DND-41 (cell line): ENCODE results near the gene DLX1.

ENCODE experiments used
- EZH2 ChIP-seq: IDR thresholded peaks from 3 replicates; pipeline ENCODE4 v1.6.1; 2012; ENCODE audit warnings: borderline replicate concordance, low read depth, mild to moderate bottlenecking, moderate library complexity, low read length, inconsistent platforms; ENCODE audit not compliant: severe bottlenecking
- TF ChIP-seq, protein P1 (sequence below): IDR thresholded peaks from 2 replicates; pipeline ENCODE4 v1.5.1; 2012; ENCODE audit warnings: borderline replicate concordance, low read length, moderate library complexity, mild to moderate bottlenecking; ENCODE audit not compliant: poor library complexity, severe bottlenecking; ENCODE audit errors: extremely low read depth

DNA sequence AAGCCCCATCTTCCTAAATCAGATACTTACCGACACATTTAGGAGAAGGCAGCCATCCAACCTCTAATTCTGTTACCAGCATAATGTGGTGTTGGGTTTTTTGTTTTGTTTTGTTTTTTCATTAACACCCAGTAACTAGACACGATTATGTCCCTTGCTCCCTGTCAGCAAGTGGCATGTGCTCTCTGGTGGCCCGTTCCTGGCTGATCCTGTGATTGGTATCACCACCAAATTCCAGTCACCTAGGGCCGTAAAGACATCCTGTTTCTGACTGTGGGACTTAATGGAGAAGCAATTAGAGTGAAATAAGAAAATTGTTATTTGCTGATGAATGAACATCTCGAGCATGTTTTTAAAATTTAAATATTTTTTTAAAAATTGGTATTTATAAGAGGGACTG lies 5.9 kb upstream of the DLX1 start:
- TF ChIP-seq EZH2: no peak
- TF ChIP-seq, protein P1, sequence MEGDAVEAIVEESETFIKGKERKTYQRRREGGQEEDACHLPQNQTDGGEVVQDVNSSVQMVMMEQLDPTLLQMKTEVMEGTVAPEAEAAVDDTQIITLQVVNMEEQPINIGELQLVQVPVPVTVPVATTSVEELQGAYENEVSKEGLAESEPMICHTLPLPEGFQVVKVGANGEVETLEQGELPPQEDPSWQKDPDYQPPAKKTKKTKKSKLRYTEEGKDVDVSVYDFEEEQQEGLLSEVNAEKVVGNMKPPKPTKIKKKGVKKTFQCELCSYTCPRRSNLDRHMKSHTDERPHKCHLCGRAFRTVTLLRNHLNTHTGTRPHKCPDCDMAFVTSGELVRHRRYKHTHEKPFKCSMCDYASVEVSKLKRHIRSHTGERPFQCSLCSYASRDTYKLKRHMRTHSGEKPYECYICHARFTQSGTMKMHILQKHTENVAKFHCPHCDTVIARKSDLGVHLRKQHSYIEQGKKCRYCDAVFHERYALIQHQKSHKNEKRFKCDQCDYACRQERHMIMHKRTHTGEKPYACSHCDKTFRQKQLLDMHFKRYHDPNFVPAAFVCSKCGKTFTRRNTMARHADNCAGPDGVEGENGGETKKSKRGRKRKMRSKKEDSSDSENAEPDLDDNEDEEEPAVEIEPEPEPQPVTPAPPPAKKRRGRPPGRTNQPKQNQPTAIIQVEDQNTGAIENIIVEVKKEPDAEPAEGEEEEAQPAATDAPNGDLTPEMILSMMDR: no peak
